Activated CD4-positive, alpha-beta T cell treated with anti-CD3 and anti-CD28 coated beads, Interleukin-2, amount 50 U/mL, for 4 hours (primary cell): ENCODE data around the gene VAV2.

Experiments used
- DNase-seq, 2 experiments: peaks; one replicate each; pipeline ENCODE4 v3.0.0-alpha.2; 2020

The VAV2 gene

DNA sequence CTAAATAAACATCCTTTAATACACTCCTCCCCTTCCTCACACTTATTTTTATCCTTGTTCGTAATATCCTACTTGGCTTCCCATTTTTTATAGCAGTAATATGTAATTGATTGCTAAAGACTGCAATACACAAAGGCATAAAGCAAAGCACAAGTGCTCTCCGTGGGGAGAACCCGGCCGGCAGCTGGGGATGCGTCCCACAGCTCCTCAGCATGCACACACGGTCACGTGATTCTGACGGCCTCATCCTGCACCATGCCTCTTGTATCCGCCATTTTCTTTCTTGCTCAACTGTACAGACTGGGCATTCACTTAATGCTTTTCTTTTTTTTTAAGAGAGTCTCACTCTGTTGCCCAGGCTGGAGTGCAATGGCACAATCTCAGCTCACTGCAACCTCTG is 36.0 kb upstream of the VAV2 start:
- DNase-seq = no peak

DNA sequence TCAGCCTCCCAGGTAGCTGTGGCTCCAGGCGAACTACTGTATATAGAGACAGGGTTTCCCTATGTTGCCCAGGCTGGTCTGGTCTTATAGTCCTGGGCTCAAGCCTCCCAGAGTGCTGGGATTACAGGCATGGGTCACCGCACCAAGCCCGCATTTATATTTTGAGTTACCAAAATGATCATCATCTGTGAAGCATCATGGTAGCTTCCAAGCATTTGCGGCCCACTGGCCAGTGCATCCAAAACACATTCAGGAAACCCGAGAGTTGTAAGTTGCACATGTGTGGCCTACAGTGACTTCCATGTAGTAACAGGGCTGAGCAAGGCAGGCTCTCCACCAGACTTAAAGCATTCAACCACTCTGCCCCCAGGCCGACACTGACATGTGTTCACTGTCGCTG is 35.4 kb upstream of the VAV2 start:
- no peak for DNase-seq

DNA sequence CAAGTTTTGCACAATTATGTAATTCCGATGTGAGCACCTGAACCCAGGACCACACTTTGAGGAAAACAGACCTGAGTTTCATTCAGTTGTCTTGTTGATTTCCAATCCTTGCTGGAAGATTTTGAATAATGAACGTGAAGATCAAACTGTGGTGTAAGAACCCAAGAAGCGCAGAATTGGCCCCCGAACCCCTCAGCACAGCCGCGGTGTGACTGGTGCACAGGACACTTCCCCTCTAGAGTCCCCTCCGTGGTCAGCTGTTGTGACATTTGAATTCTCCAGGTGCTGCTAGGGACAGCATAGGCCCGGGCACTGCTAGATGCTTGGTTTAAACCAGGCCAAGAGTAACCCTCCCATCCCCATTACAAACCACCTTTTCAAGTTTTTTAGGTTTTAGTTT is 34.9 kb upstream of the VAV2 start:
- no peak for DNase-seq

DNA sequence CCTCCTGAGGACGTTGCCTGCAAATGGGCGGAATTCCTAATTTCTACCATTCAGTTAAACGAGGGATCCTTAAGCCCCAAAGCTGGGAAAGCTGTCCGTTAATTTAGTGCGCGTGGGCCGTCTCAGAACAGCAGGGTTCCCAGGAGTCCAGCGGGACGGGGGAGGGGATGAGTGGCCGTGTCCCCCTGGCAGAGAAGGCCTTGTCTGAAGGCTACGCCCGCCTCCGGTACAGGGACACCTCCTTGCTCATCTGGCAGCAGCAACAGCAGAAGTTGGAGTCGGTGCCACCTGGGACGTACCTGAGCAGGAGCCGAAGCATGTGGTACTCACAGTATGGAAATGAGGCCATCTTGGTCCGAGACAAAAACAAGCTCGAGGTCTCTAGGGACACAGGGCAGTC is 34.5 kb upstream of the VAV2 start:
- no peak for DNase-seq

DNA sequence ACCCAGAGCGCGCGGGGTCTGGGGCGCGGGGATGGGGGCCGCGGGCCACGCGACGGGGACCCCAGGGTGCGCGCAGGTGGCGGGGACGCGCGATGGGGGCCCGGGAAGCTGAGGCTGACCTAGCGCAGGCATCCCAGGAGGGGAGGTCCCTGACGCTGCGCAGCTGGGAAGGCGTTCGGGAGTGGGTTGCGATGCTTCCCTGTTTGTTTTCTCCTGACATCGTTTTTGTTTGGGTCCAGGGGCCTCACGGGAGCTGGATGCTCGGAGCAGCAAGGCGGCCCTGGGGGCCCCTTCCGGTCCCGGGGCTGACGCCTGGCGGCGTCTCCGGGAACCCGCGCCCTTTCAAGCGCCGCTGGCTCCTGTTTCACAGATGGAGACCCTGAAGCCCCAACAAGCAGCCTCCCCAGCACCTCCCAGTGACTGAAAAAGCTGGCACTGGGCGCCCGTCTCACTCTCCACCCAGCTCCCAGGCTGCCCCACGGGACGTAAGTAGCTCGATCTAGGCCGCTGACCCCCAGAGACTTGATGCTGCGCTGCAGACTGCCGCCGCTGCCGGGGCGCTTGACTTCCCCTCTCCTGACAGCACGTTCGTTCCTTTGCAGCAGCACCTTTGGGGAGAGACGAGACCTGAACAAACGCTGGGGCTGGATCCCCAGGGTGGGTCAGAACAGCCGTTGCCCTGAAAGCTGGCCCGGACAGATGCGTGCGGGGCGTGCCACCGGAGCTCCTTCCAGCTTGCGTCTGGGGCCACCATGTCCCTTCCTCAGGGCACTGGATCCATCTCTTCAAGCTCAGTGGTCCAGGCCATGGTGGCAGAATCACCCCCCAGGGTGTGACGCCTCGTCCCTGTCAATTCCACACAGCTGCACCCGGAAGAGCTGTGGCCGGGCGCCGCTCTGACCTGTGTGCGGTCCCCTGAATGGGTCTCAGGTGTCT is 33.8 kb upstream of the VAV2 start:
- peak; percentile 19 to 22 for DNase-seq

DNA sequence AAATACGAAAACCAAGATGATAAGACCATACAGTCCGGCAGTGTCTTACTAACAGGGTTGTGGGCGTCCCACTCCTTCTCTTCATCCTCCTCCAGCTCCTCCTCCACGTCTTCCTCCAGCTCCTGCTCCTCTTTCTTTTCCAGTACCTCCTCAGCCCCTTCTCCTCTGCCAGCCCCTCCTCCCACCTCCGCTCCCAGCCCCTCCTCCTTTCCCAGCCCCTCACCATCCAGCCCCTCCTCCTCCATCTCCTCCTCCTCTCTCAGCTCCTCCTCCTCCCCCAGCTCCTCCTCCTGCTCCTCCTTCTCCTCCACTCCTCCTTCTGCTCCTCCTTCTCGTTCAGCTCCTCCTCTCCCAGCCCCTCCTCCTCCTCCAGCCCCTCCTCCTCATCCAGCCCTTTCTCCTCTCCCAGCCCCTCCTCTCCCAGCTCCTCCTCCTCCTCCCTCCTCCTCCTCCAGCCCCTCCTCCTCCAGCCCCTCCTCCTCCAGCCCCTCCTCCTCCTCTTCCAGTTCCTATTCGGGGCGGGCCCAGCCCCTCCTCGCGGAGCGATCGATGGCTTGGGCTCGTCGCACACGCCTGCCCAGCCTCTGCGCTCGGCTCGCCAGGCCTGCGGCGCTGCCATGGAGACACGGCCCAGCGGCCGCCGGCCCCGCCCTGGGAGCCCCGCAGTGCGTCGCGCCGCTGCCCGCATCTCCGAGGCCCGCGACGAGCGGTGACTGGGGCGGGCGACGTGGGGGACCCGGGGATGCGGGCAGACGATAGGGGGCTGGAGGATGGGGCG is 32.9 kb upstream of the VAV2 start, which contains the start of gene BRD3OS:
TSS of gene BRD3OS (plus strand) at position 654 of the 778 bp plus-strand sequence. CDS start 1,267 bp downstream, outside the sequence.
- peak; percentile 85 to 89 for DNase-seq

DNA sequence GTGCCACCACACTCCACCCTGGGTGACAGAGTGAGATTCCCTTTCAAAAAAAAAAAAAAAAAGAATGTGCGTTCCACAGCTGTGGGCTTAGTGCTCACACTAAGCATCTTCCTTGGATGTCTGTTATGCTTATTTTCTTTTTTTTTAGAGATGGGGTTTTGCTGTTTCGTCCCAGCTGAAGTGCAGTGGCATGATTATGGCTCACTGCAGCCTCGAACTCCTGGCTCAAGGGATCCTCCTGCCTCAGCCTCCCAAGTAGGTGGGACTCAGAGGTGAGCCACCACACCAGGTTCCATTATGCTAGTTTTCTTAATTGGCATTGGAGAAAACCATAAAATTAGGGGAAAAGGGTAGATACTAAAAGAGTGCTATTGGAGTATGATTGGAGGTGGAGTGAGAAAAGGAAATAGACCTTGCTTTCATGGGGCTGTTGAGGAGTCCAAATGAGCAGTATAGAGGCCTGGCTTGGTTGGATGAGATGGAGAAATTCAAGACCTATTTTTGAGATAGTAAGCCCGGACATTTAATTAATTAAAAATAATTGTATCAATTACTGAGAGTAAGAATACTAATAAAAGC is 32.2 kb upstream of the VAV2 start:
- no peak for DNase-seq

DNA sequence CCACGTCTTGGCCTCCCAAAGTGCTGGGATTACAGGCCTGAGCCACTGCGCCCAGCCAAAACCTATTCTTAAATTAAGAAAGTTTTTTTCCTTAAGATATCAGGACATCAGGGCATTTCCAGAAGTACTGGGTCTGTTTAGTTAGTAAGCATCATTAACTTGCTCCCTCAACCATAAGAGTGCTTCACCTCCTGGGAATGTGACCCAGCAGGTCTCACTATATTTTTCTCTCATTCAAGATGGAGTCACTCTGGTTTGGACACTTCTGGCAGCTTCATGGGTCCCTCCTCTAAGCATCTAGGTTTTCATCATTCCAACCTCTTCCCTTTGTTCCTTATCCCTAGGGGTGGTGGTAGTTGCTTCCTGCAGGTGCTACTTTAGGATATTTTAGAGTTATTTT is 22.8 kb upstream of the VAV2 start:
- DNase-seq = no peak

DNA sequence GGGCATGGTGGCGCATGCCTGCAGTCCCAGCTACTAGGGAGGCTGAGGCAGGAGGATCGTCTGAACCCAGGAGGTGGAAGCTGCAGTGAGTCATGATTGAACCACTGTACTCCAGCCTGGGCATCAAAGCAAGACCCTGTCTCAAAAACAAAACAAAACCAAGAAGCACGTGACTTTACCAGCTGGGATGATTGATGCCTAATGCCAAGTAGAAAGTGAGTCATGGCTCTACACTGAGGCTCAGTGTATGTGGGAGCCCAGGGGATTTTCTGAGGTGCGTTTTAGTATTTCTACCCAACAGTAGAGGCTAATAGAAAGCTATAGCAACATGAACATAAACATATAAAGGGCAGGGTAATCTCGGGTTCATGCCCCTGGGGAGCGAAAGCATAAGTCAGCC is 19.3 kb upstream of the VAV2 start:
- no peak for DNase-seq

DNA sequence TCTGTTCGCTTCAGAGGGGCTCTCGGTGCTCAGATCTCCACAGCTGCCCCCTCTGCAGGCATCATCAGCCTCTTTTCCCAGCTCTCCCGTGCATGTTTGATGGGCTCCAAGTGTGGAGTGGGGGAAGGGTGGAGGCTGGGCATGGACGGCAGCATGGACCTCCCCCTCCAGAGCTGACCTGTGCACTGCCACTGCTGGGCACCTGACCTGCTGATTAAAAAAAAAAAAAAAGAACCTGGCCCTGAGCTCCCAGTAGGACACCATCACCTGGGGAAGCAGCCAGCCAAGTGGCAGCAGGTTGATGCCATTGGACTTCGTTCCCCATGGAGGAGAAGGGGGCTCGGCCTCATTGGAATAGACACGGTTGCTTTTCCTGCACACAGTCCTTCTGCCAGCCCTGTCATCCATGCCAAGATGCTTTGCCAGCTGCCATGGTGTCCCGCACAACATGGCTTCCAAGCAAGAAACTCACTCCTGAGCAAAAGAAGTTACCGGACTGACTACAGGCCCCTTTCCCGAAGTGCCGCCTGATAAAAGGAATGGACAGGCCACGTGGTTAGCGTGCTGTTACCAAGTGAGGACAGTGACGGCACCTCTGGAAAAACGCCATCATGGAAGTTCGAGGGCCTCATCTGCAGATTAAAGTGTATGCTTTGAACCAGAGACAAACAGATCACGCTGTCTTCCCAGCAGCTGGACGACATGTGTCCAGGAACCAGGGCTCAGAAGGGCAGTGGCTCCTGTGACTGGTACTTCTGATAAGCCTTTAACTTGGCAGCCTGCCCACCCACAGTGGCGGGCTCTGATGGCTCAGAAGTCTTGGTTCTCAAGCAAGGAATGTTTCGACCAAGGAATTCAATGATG is 18.4 kb upstream of the VAV2 start:
- DNase-seq = no peak

DNA sequence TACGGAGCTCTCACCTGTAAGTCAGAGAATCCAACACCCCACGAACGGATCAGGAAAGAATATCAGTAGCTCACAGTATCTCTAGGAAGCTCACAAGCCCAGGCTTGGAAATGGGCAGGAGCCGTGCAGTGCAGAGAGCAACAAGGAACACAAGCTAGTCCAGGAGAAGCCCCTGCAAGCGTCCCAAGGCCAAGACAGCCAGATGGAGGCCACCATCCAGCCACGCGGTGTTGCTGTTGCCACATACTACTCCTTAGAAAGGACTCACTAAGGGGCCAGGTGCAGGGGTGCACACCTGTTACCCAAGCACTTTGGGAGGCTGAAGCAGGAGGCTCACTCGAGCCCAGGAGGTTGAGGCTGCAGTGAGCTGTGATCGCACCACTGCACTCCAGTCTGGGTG is 15.4 kb upstream of the VAV2 start:
- DNase-seq = no peak

DNA sequence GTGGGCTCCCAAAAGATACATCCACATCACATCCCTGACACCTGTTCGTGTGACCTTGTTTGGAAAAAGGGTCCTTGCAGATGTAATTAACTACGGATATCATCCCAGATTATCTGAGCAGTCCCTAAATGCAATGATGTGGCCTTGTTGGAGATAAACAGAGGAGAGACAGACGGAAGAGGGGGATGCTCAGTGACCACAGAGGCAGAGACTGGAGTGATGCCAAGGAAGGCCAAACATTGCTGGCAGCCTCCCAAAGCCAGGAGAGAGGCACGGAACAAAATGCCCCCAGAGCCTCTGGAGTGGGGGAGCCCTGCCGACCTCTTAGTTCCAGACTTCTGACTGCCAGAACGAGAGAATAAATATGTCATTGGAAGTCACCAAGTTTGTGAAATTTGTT is 15.0 kb upstream of the VAV2 start:
- no peak for DNase-seq

DNA sequence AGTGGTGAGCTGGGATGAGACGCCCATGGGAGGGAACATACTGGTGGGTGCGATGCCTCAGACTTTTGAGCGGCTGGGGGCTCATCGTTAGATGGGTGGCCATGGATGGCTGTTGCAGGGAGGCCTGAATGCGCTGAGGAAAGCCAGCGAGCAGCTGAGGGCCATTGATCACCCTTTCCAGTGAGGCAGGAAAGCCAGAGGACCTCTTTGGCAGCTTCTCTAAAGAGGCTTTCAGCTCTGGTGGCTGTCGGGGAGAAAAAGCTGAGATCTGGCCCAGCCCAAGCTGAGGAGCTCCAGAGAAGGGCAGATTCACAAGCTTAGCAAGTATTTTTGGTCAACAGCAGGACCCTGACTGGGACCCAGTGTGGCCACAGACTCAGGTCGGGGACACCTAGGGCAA is 13.3 kb upstream of the VAV2 start:
- DNase-seq = no peak

DNA sequence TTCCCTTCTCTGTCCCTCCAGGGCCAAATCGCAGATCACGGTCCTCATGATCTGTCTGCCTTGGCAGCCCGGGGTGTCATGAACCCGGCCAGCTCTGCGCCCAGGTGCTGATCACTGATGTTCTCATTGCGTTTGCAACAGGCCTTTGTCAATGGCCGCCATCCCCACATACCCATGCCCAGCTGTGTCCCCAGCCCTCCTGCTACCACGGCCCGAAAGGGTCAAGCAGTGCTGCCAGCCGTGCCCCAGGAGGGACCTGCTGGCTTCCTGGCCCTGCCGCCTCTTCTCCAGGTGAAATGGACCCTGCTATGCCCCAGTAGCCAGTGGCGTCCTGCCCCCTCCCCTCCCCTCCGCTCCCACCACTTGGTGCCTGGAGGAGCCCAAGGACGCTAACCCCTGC is 12.8 kb upstream of the VAV2 start:
- no peak for DNase-seq

DNA sequence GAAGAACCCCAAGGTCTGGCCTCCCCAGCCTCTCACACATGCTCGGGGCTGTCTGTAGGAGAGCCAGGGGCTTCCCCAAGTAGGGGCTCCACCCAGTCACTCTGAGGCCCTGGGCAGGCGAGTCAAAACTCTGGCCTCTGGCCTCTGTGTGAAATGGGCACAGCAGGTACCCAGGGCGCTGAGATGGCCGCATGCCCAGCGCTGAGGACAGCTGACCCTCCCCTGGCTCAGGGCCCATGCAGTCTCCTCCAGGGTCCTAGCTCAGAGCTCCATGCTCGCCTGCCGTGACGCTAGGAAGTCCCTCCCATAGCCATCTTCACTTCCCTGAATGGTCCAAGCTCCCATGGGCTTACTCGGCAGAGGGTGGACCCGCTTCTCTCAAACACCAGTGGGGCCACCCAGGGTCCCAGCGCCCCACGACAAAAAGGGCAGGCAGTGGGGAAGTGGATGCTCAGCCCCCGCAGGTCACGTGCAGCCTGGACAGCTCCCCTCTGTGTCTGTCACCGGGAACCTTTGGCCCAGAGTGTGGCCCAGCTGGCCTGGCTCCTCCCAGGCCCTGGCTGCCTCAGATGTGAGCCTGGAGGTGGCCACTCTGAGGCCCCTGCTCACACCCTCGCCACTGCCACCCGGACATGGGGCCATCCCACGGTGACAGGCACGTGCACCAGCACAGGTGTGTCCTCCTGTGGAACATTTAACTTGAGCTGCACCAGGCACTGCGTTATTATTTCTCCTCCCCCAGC is 12.2 kb upstream of the VAV2 start:
- no peak for DNase-seq

DNA sequence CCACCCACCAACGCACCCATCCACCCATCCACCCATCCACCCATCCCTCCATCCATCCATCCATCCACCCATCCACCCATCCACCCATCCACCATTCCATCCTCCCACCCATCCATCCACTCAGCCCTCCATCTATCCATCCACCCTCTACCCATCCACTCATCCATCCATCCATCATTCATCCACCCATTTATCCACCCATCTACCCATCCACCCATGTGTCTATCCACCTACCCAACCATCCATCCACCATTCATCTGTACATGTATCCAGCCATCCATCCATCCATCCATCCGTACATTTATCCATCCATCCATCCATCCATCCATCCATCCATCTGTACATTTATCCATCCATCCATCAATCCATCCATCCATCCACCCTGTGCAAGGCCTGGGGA is 11.1 kb upstream of the VAV2 start:
- no peak for DNase-seq

DNA sequence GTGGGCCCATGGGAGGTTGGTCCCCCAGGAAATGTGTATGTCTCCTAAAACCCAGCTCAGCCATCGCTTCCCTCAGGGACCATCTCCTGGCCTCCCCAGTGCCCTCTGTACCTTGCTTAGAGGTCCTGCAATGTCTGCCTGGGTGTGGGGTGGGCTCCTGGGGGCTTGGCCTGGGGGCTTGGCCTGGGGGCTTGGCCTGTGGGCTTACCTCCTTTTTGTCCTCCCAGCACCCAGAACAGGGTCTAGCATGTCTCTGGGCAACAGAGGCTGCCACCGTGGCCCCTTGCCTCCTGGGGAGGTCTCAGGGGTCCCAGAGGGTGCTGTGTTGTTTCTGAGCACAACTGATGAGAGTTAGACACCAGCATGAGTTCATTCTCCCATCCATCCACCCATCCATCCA is 10.7 kb upstream of the VAV2 start:
- no peak for DNase-seq

DNA sequence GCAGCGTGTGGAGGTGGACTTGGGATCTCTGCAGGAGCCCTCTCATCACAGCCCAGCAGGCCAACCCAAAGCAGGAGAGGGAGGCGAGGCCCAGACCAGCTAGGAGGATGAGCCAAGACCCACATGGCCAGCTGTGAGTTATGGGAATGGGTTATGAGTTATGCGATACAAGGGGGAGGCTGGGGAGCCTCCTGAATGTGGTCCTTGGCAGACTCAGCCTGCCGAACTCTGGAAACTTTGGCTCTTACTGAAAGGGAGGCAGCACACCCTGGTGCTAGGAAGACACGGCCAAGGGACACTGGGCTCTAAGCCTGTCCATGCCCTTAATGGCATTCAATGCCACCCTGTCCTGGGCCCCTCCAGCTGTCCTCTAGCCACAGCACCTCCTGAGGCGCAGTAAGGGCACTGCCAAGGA is 7.7 kb upstream of the VAV2 start:
- DNase-seq = no peak

DNA sequence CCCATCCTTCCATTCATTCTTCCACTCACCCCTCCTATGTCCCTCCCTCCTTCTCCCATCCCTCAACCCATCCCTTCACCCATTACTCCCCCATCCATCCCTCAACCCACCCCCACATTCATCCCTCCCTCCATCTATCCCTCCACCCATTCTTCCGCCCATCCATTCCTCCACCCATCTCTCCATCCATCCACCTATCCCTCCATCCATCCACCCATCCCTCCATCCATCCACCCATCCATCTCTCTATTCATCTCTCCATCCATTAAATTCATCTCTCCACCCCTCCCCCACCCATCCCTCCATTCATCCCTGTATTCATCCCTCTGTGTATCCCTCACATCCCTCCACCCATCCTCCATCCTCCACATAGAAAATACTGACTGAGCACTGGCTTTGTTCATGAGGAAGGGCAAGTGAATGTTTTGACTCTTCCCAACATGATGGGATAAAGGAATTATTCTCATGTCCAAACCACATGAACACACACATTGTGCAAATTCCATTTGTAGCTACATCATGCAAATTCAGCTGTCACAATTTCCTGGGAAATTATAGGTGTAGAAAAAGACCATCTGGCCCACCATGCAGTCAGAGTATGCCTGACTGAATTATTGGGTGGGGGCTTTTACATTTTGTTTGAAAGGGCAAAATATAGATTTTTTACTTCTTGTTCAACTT is 6.9 kb upstream of the VAV2 start:
- no peak for DNase-seq

DNA sequence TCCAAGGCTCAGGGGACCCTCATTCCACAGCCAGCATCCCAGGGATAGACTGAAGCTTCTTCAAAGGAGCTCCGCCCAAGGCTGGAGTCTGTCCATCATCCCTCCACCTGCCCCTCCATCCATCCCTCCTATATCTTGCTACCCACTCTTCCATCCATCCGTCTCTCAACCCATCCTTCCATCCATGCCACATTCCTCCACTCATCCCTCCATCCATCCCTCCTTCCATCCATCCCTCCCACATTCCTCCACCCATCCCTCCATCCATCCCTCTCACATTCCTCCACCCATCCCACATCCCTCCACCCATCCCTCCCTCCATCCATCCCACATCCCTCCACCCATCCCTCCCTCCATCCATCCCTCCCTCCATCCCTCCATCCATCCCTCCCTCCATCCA is 5.5 kb upstream of the VAV2 start:
- no peak for DNase-seq
